K562 (cell line): ENCODE results near the gene MRI1. TPM values are rescaled to one million over a fixed set of nuclear protein-coding genes. Genes with fewer than 3 reads are reported as not detected.

Experiments
- DDX20 ChIP-seq: fragments of 450-650 bp; IDR thresholded peaks from 2 replicates; pipeline ENCODE4 v1.6.1; 2016; ENCODE audit warnings: missing genetic modification characterization, low read depth, mild to moderate bottlenecking, missing compliant biosample characterization, moderate library complexity
- EWSR1 ChIP-seq: fragments of 450-650 bp; IDR thresholded peaks from 2 replicates; pipeline ENCODE4 v1.6.1; 2018; ENCODE audit warnings: borderline replicate concordance, mild to moderate bottlenecking, low read depth, moderate library complexity; ENCODE audit not compliant: partially characterized antibody
- GATAD2B ChIP-seq: fragments of 450-650 bp; IDR thresholded peaks from 2 replicates; pipeline ENCODE4 v1.6.1; 2017; ENCODE audit warnings: mild to moderate bottlenecking, borderline replicate concordance
- OTX1 ChIP-seq: fragments of 450-650 bp; formaldehyde crosslinking; IDR thresholded peaks from 2 replicates; pipeline ENCODE4 v1.4.0; 2022; ENCODE audit warnings: mild to moderate bottlenecking
- RUNX1 ChIP-seq: sonication (generic); IDR thresholded peaks from 2 replicates; pipeline ENCODE4 v1.6.1; 2016; ENCODE audit warnings: antibody characterized with exemption, low read depth
- ZNF263 ChIP-seq: sonication (generic); formaldehyde crosslinking; IDR thresholded peaks from 2 replicates; pipeline ENCODE4 v1.8.0; 2022; ENCODE audit warnings: mild to moderate bottlenecking, missing genetic modification reagents, borderline replicate concordance
- ZNF274 ChIP-seq: IDR thresholded peaks from 2 replicates; pipeline ENCODE4 v1.6.1; 2011; ENCODE audit warnings: low read depth, mild to moderate bottlenecking, low read length, moderate library complexity, borderline replicate concordance
- ZNF583 ChIP-seq: fragments of 250-450 bp; sonication (Bioruptor Pico); IDR thresholded peaks from 2 replicates; pipeline ENCODE4 v1.4.0; 2020
- polyA plus RNA-seq, 8 experiments: library from polyadenylated mRNA; depleted of rRNA in 4 of 8; stranded (reverse) in 5 of 8; unstranded in 3 of 8; fragments of >200 nt; fragmentation: Nextera tagmentation in 2 of 8; fragmentation: Illumina TruSeq in 1 of 8; extraction: Ambion mirVana in 2 of 8; extraction: Trizol in 1 of 8; gene quantifications; 2 replicates each; pipeline versions ENCODE4 v1.2.1 to v1.2.3, GENCODE V29; 2011 to 2014; ENCODE audit warnings: inconsistent platforms in 1 of 8, missing spikeins in 1 of 8
- total RNA-seq, 7 experiments: library from RNA; depleted of rRNA in 6 of 7; stranded (reverse); fragments of >200 nt in 6 of 7; fragmentation: Illumina TruSeq in 2 of 7; extraction: Trizol in 2 of 7; gene quantifications; 2 replicates each; pipeline versions ENCODE4 v1.2.1 to v1.2.3, GENCODE V29; 2011 to 2021; ENCODE audit warnings: low replicate concordance in 1 of 7
- TF ChIP-seq, protein P1 (sequence below): fragments of 200-600 bp; sonication (generic); IDR thresholded peaks from one replicate; pipeline ENCODE4 v1.6.1; 2012; ENCODE audit warnings: mild to moderate bottlenecking, low read depth, low read length, inconsistent platforms
- TF ChIP-seq, protein P2 (sequence below): sonication (generic); formaldehyde crosslinking; IDR thresholded peaks from 2 replicates; pipeline ENCODE4 v1.9.0; 2022; ENCODE audit warnings: mild to moderate bottlenecking, missing genetic modification reagents
- TF ChIP-seq, protein P3 (sequence below), 2 experiments: fragments of 150-350 bp in 1 of 2; IDR thresholded peaks; 2 replicates each; pipeline ENCODE4 v1.6.1; 2012 to 2016; ENCODE audit warnings: low read depth in 2 of 2, low read length in 2 of 2, mild to moderate bottlenecking in 1 of 2, moderate library complexity in 1 of 2

The MRI1 gene
- total and polyA plus RNA-seq, 9 of the 15 experiments (the other 6 are each of a cell fraction or from before 2014, with no cell fraction given): 5.5 to 57.4 (median 28.2) TPM

DNA sequence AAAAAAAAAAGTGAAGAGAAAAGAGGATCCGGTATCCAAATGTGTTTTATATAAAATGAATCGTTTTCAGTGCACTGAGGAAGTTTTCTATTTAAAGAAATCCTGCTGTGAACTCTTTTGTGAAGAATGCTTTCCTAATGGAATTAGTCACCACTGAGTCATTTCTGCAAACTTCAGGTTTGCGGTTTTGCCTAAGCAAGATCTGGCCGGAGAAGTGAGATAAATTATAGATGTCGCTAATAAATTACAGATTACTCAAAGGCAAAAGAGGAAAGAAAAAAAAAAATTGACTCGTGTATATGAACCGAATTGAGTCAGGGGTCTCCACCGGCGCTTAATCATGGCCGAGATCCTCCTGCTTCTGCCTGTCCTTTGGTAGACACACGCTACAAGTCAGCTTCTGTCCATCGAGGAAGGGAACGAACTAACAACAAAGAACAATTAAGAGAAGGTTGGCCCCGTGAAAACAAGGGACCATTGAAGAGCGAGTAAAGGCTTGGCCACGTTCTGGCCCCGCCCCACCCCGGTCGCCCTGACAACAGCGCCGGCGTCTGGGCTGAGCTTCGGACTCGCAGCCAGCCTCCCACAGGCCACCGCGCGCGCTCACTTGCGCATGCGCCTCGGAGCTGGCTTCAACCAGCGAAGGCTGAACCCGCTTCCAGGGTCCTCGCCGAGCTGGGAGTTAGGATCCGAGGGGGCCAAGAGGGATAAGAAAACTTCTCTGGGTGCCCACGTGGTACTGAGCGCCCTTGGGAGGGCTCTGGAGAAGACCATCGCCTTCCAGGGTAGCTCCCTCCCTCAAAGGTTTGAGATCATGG is 33.0 kb upstream of the MRI1 start (continued):
- TF ChIP-seq, protein P1, sequence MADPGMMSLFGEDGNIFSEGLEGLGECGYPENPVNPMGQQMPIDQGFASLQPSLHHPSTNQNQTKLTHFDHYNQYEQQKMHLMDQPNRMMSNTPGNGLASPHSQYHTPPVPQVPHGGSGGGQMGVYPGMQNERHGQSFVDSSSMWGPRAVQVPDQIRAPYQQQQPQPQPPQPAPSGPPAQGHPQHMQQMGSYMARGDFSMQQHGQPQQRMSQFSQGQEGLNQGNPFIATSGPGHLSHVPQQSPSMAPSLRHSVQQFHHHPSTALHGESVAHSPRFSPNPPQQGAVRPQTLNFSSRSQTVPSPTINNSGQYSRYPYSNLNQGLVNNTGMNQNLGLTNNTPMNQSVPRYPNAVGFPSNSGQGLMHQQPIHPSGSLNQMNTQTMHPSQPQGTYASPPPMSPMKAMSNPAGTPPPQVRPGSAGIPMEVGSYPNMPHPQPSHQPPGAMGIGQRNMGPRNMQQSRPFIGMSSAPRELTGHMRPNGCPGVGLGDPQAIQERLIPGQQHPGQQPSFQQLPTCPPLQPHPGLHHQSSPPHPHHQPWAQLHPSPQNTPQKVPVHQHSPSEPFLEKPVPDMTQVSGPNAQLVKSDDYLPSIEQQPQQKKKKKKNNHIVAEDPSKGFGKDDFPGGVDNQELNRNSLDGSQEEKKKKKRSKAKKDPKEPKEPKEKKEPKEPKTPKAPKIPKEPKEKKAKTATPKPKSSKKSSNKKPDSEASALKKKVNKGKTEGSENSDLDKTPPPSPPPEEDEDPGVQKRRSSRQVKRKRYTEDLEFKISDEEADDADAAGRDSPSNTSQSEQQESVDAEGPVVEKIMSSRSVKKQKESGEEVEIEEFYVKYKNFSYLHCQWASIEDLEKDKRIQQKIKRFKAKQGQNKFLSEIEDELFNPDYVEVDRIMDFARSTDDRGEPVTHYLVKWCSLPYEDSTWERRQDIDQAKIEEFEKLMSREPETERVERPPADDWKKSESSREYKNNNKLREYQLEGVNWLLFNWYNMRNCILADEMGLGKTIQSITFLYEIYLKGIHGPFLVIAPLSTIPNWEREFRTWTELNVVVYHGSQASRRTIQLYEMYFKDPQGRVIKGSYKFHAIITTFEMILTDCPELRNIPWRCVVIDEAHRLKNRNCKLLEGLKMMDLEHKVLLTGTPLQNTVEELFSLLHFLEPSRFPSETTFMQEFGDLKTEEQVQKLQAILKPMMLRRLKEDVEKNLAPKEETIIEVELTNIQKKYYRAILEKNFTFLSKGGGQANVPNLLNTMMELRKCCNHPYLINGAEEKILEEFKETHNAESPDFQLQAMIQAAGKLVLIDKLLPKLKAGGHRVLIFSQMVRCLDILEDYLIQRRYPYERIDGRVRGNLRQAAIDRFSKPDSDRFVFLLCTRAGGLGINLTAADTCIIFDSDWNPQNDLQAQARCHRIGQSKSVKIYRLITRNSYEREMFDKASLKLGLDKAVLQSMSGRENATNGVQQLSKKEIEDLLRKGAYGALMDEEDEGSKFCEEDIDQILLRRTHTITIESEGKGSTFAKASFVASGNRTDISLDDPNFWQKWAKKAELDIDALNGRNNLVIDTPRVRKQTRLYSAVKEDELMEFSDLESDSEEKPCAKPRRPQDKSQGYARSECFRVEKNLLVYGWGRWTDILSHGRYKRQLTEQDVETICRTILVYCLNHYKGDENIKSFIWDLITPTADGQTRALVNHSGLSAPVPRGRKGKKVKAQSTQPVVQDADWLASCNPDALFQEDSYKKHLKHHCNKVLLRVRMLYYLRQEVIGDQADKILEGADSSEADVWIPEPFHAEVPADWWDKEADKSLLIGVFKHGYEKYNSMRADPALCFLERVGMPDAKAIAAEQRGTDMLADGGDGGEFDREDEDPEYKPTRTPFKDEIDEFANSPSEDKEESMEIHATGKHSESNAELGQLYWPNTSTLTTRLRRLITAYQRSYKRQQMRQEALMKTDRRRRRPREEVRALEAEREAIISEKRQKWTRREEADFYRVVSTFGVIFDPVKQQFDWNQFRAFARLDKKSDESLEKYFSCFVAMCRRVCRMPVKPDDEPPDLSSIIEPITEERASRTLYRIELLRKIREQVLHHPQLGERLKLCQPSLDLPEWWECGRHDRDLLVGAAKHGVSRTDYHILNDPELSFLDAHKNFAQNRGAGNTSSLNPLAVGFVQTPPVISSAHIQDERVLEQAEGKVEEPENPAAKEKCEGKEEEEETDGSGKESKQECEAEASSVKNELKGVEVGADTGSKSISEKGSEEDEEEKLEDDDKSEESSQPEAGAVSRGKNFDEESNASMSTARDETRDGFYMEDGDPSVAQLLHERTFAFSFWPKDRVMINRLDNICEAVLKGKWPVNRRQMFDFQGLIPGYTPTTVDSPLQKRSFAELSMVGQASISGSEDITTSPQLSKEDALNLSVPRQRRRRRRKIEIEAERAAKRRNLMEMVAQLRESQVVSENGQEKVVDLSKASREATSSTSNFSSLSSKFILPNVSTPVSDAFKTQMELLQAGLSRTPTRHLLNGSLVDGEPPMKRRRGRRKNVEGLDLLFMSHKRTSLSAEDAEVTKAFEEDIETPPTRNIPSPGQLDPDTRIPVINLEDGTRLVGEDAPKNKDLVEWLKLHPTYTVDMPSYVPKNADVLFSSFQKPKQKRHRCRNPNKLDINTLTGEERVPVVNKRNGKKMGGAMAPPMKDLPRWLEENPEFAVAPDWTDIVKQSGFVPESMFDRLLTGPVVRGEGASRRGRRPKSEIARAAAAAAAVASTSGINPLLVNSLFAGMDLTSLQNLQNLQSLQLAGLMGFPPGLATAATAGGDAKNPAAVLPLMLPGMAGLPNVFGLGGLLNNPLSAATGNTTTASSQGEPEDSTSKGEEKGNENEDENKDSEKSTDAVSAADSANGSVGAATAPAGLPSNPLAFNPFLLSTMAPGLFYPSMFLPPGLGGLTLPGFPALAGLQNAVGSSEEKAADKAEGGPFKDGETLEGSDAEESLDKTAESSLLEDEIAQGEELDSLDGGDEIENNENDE: no peak
- TF ChIP-seq ZNF274: no peak
- TF ChIP-seq, protein P2, sequence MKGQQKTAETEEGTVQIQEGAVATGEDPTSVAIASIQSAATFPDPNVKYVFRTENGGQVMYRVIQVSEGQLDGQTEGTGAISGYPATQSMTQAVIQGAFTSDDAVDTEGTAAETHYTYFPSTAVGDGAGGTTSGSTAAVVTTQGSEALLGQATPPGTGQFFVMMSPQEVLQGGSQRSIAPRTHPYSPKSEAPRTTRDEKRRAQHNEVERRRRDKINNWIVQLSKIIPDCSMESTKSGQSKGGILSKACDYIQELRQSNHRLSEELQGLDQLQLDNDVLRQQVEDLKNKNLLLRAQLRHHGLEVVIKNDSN (CRISPR knock-in tag): peak; percentile 38; the same call in 1 of the 2 replicates
- no peak for TF ChIP-seq OTX1 (CRISPR knock-in tag)
- TF ChIP-seq GATAD2B: peak; percentile 61; the same call in 1 of the 2 replicates
- TF ChIP-seq ZNF263: no peak; the same call in 1 of the 2 replicates
- TF ChIP-seq EWSR1: no peak
- TF ChIP-seq RUNX1: no peak
- no peak for TF ChIP-seq DDX20
- TF ChIP-seq, protein P3, sequence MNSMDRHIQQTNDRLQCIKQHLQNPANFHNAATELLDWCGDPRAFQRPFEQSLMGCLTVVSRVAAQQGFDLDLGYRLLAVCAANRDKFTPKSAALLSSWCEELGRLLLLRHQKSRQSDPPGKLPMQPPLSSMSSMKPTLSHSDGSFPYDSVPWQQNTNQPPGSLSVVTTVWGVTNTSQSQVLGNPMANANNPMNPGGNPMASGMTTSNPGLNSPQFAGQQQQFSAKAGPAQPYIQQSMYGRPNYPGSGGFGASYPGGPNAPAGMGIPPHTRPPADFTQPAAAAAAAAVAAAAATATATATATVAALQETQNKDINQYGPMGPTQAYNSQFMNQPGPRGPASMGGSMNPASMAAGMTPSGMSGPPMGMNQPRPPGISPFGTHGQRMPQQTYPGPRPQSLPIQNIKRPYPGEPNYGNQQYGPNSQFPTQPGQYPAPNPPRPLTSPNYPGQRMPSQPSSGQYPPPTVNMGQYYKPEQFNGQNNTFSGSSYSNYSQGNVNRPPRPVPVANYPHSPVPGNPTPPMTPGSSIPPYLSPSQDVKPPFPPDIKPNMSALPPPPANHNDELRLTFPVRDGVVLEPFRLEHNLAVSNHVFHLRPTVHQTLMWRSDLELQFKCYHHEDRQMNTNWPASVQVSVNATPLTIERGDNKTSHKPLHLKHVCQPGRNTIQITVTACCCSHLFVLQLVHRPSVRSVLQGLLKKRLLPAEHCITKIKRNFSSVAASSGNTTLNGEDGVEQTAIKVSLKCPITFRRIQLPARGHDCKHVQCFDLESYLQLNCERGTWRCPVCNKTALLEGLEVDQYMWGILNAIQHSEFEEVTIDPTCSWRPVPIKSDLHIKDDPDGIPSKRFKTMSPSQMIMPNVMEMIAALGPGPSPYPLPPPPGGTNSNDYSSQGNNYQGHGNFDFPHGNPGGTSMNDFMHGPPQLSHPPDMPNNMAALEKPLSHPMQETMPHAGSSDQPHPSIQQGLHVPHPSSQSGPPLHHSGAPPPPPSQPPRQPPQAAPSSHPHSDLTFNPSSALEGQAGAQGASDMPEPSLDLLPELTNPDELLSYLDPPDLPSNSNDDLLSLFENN (IDR thresholded peaks at IDR 0.05; ENCODE audit: low read depth in 2 of 2, low read length in 2 of 2): no peak
- no peak for TF ChIP-seq ZNF583
